CD14-positive monocyte (primary cell): ENCODE measurements around the gene ADAMTS18. TPM values are rescaled to one million over a fixed set of nuclear protein-coding genes. Genes with fewer than 3 reads are reported as not detected.

Experiments used
- DNase-seq, 3 donors: peaks; one replicate each; pipeline ENCODE4 v3.0.0-alpha.2; 2011 to 2022
- H2AFZ ChIP-seq: 2 replicates; pipeline ENCODE4 v1.6.0; 2012; ENCODE audit warnings: mild to moderate bottlenecking, low read depth, low read length, inconsistent platforms; ENCODE audit not compliant: insufficient read depth, poor library complexity, severe bottlenecking
- H3K27ac ChIP-seq, 2 donors: 1 replicate in 1 of 2; 2 replicates in 1 of 2; pipeline ENCODE4 v1.5.1; 2012 to 2013; ENCODE audit warnings: low read length in 2 of 2, control low read depth in 1 of 2, inconsistent platforms in 1 of 2, low read depth in 1 of 2, mild to moderate bottlenecking in 1 of 2
- H3K27me3 ChIP-seq, 2 donors: one replicate each; pipeline versions ENCODE4 v1.6.0 to v1.6.1; 2011 to 2013; ENCODE audit warnings: low read length in 2 of 2; ENCODE audit not compliant: control insufficient read depth in 2 of 2, insufficient read depth in 2 of 2
- H3K36me3 ChIP-seq, 2 donors: replicated peaks in 1 of 2; 1 replicate in 1 of 2; 2 replicates in 1 of 2; pipeline versions ENCODE4 v1.5.1 to v1.6.1; 2012 to 2013; ENCODE audit warnings: low read length in 2 of 2, control low read depth in 1 of 2, inconsistent platforms in 1 of 2, mild to moderate bottlenecking in 1 of 2; ENCODE audit not compliant: insufficient read depth in 2 of 2, control insufficient read depth in 1 of 2
- H3K4me1 ChIP-seq, 2 donors: 1 replicate in 1 of 2; 2 replicates in 1 of 2; pipeline versions ENCODE4 v1.5.1 to v1.6.1; 2012 to 2013; ENCODE audit warnings: low read length in 2 of 2, control low read depth in 1 of 2, inconsistent platforms in 1 of 2, mild to moderate bottlenecking in 1 of 2, moderate library complexity in 1 of 2; ENCODE audit not compliant: insufficient read depth in 2 of 2, control insufficient read depth in 1 of 2
- H3K4me2 ChIP-seq: replicated peaks from 2 replicates; pipeline ENCODE3; 2012; ENCODE audit warnings: low read length, moderate library complexity, mild to moderate bottlenecking; ENCODE audit not compliant: poor library complexity, severe bottlenecking; ENCODE audit errors: extremely low read depth
- H3K4me3 ChIP-seq, 3 experiments: fragments of 200-600 bp in 1 of 3; sonication (generic) in 1 of 3; replicated peaks in 1 of 3; 1 replicate in 2 of 3; 2 replicates in 1 of 3; pipeline ENCODE4 v1.5.1; 2011 to 2013; ENCODE audit warnings: low read length in 3 of 3, mild to moderate bottlenecking in 3 of 3, control low read depth in 2 of 3, low read depth in 2 of 3, inconsistent platforms in 1 of 3, moderate library complexity in 1 of 3
- H3K79me2 ChIP-seq: 2 replicates; pipeline ENCODE4 v1.6.0; 2012; ENCODE audit warnings: mild to moderate bottlenecking, control low read depth, inconsistent platforms, low read length, moderate library complexity; ENCODE audit not compliant: insufficient read depth
- H3K9ac ChIP-seq: 2 replicates; pipeline ENCODE4 v1.6.0; 2017; ENCODE audit warnings: low read length, mild to moderate bottlenecking; ENCODE audit not compliant: insufficient read depth, poor library complexity, severe bottlenecking
- H3K9me3 ChIP-seq, 2 donors: replicated peaks in 1 of 2; 1 replicate in 1 of 2; 2 replicates in 1 of 2; pipeline versions ENCODE4 v1.5.1 to v1.6.1; 2012 to 2013; ENCODE audit warnings: low read length in 2 of 2, control low read depth in 1 of 2; ENCODE audit not compliant: control insufficient read depth in 1 of 2, insufficient read depth in 1 of 2
- H4K20me1 ChIP-seq: 2 replicates; pipeline ENCODE4 v1.6.0; 2012; ENCODE audit warnings: mild to moderate bottlenecking, low read length, control low read depth, moderate library complexity; ENCODE audit not compliant: insufficient read depth
- H3K27ac Mint-ChIP-seq, 7 donors: one replicate each; pipeline ENCODE4 v1.8.0; 2020; ENCODE audit warnings: mild to moderate bottlenecking in 7 of 7, mixed read lengths in 7 of 7, moderate library complexity in 6 of 7, inconsistent platforms in 2 of 7
- H3K27me3 Mint-ChIP-seq, 3 donors: one replicate each; pipeline ENCODE4 v1.8.0; 2021 to 2022; ENCODE audit warnings: low read depth in 3 of 3, mild to moderate bottlenecking in 3 of 3, mixed read lengths in 3 of 3, moderate library complexity in 3 of 3, inconsistent platforms in 1 of 3
- H3K36me3 Mint-ChIP-seq, 2 donors: one replicate each; pipeline ENCODE4 v1.8.0; 2020; ENCODE audit warnings: mixed read lengths in 2 of 2, inconsistent platforms in 1 of 2, mild to moderate bottlenecking in 1 of 2
- H3K4me1 Mint-ChIP-seq: one replicate; pipeline ENCODE4 v1.8.0; 2020; ENCODE audit warnings: mild to moderate bottlenecking, mixed read lengths
- H3K4me3 Mint-ChIP-seq, 2 donors: one replicate each; pipeline ENCODE4 v1.8.0; 2020; ENCODE audit warnings: mild to moderate bottlenecking in 2 of 2, mixed read lengths in 2 of 2, moderate library complexity in 1 of 2
- H3K9me3 Mint-ChIP-seq, 7 donors: one replicate each; pipeline ENCODE4 v1.8.0; 2020 to 2022; ENCODE audit warnings: mixed read lengths in 7 of 7, mild to moderate bottlenecking in 6 of 7, moderate library complexity in 6 of 7, inconsistent platforms in 2 of 7
- CTCF ChIP-seq: fragments of 200-600 bp; IDR thresholded peaks from one replicate; pipeline ENCODE4 v1.8.0; 2022; ENCODE audit warnings: antibody characterized with exemption, mild to moderate bottlenecking
- WGBS: methylation state at CpG from one replicate; pipeline ENCODE4 v1.1.5; 2013; ENCODE audit warnings: missing lambda C conversion rate; ENCODE audit not compliant: insufficient coverage; 5-methylcytosine and 5-hydroxymethylcytosine counted together
- intact Hi-C, 2 donors: fragments of 100-400 bp; cut with micrococcal nuclease; formaldehyde crosslinking; loops; one replicate each; pipeline versions ENCODE4 v1.15.0 to v1.15.1; 2023
- polyA plus RNA-seq, 3 donors: library from polyadenylated mRNA; depleted of rRNA in 1 of 3; unstranded in 2 of 3; stranded (reverse) in 1 of 3; fragments of 300-500 nt in 2 of 3; fragments of >200 nt in 1 of 3; fragmentation: Illumina TruSeq in 2 of 3; gene quantifications; 1 replicate in 2 of 3; 2 replicates in 1 of 3; pipeline ENCODE4 v1.2.3, GENCODE V29; 2012 to 2021

Gene ADAMTS18
- polyA plus RNA-seq, 3 donors: not detected

- no peaks in the 10 kb centered on the region for H3K27me3 ChIP-seq
- 80% methylated on average over 2 of the region's 5 CpGs for WGBS
Measured at GRCh38 chr16:77297996-77298395, 136.8 kb downstream of the ADAMTS18 start.

GRCh38 chr16:77295896-77296295, 138.9 kb downstream of the ADAMTS18 start:
- Histone ChIP-seq H3K9ac (no peak overlapping the region), H3K4me1 (no peaks in the 10 kb centered on the region), H3K36me3 (no peaks in the 10 kb centered on the region), H4K20me1 (no peaks in the 10 kb centered on the region), H3K27me3 (no peaks in the 10 kb centered on the region), H3K9me3 (no peaks in the 10 kb centered on the region), H3K79me2 (no peaks in the 10 kb centered on the region), H3K4me3 (no peak overlapping the region), H3K27ac (no peak overlapping the region), H2AFZ (no peak overlapping the region), H3K4me2 (no peak overlapping the region)
- H3K4me3 Mint-ChIP-seq: no peak overlapping the region
- H3K9me3 Mint-ChIP-seq: no peaks in the 10 kb centered on the region
- H3K27ac Mint-ChIP-seq: peak overlapping the region in 1 of 7 donors; percentile 23
- no peaks in the 10 kb centered on the region for H3K27me3 Mint-ChIP-seq
- no peak for TF ChIP-seq CTCF
- no peaks in the 10 kb centered on the region for H3K36me3 Mint-ChIP-seq
- DNase-seq: no peak
- no peaks in the 10 kb centered on the region for H3K4me1 Mint-ChIP-seq
- intact Hi-C loops: no loop called here
- no CpG with 5 or more reads among the region's 3 CpGs for WGBS

More at GRCh38 chr16:77297996-77298395, 136.8 kb downstream of the ADAMTS18 start:
- Histone ChIP-seq H3K4me3 (no peak overlapping the region), H4K20me1 (no peaks in the 10 kb centered on the region), H3K36me3 (no peaks in the 10 kb centered on the region), H3K4me2 (no peak overlapping the region), H3K27ac (no peak overlapping the region), H3K79me2 (no peaks in the 10 kb centered on the region), H3K9ac (no peak overlapping the region), H3K9me3 (no peaks in the 10 kb centered on the region), H2AFZ (no peak overlapping the region), H3K4me1 (no peaks in the 10 kb centered on the region)
- Mint-ChIP-seq H3K27ac (no peak overlapping the region), H3K4me3 (no peak overlapping the region), H3K9me3 (no peaks in the 10 kb centered on the region), H3K4me1 (no peaks in the 10 kb centered on the region), H3K27me3 (no peaks in the 10 kb centered on the region), H3K36me3 (no peaks in the 10 kb centered on the region)
- intact Hi-C loops: no loop called here
- TF ChIP-seq CTCF: no peak
- no peak for DNase-seq
